ENCODE results near the gene CRKL. TPM values are rescaled to one million over a fixed set of nuclear protein-coding genes. Genes with fewer than 3 reads are reported as not detected.

The CRKL gene
- total RNA-seq, 1 experiment from 2014 or later, result 106 TPM

DNA sequence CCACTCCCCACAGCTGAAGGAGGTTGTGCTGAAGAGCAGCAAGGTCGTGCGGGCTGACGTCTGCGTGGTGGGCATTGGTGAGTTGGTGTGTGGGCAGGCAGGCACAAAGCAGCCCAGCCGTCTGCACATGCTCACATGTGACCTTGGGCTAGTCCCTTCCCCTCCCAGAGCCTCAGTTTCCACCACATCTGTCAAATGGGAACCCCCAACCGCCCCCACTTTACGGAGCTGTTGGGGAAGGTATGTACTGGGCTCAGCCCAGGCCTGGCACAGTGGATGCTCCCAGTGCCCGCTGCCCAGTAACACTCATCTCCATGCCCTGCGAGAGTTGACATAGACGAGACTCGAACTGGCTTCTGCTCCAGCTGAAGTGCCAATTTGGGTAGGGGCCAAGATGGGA is 59.8 kb downstream of the CRKL start:
- peaks cover 0 to 8% (median 4%) of the 10 kb centered on the region in 3 experiments; a peak in 4 of 7 replicates for H3K36me3 Mint-ChIP-seq (ENCODE audit: insufficient read depth in 1 of 3, low read depth in 3 of 3)
- no peak overlapping the region for H2AFZ ChIP-seq (ENCODE audit: low read length)
- H3K27ac ChIP-seq (ENCODE audit: insufficient read length, low read depth, low read length), result no peak overlapping the region
- no peak overlapping the region for H2BK12ac ChIP-seq (ENCODE audit: insufficient read length, low read depth, low read length)
- H2BK20ac ChIP-seq (ENCODE audit: low read depth, low read length, poor library complexity, severe bottlenecking), result no peak overlapping the region
- H3K14ac ChIP-seq (ENCODE audit: insufficient read depth, low read length), result no peak overlapping the region
- no peak overlapping the region for H3K27ac Mint-ChIP-seq
- no peak overlapping the region for H4K5ac ChIP-seq (ENCODE audit: insufficient read length, low read depth, low read length)
- no peak overlapping the region for H3K56ac ChIP-seq (ENCODE audit: insufficient read length, low read depth, low read length)
- H3K4me3 Mint-ChIP-seq, result no peak overlapping the region
- no peak for DNase-seq
- no peaks in the 10 kb centered on the region for H3K79me1 ChIP-seq (ENCODE audit: insufficient read depth, low read depth, low read length, poor library complexity, severe bottlenecking)
- H3K4ac ChIP-seq (ENCODE audit: low read depth, low read length), result no peak overlapping the region
- no peak overlapping the region for H2BK5ac ChIP-seq (ENCODE audit: insufficient read length, low read length)
- H3K23me2 ChIP-seq (ENCODE audit: insufficient read length, low read depth, low read length, poor library complexity, severe bottlenecking), result peaks cover 7% of the 10 kb centered on the region
- H3K4me2 ChIP-seq (ENCODE audit: insufficient read depth, insufficient read length, low read length), result no peak overlapping the region
- no peaks in the 10 kb centered on the region for H3K79me2 ChIP-seq (ENCODE audit: insufficient read depth, low read length)
- no peaks in the 10 kb centered on the region for H4K20me1 ChIP-seq (ENCODE audit: control insufficient read depth, insufficient read depth, insufficient read length)
- no peak overlapping the region for H4K91ac ChIP-seq (ENCODE audit: insufficient read length, low read depth, low read length)
- TF ChIP-seq, protein P1, sequence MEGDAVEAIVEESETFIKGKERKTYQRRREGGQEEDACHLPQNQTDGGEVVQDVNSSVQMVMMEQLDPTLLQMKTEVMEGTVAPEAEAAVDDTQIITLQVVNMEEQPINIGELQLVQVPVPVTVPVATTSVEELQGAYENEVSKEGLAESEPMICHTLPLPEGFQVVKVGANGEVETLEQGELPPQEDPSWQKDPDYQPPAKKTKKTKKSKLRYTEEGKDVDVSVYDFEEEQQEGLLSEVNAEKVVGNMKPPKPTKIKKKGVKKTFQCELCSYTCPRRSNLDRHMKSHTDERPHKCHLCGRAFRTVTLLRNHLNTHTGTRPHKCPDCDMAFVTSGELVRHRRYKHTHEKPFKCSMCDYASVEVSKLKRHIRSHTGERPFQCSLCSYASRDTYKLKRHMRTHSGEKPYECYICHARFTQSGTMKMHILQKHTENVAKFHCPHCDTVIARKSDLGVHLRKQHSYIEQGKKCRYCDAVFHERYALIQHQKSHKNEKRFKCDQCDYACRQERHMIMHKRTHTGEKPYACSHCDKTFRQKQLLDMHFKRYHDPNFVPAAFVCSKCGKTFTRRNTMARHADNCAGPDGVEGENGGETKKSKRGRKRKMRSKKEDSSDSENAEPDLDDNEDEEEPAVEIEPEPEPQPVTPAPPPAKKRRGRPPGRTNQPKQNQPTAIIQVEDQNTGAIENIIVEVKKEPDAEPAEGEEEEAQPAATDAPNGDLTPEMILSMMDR (conservative IDR thresholded peaks at IDR 0.05), result no peak
- no peak overlapping the region for H3T11ph ChIP-seq (ENCODE audit: low read length)
- no CpG with 5 or more reads among the region's 11 CpGs for WGBS (ENCODE audit: extremely low coverage, insufficient read length, low lambda C conversion rate)
- no peak overlapping the region for H2AK5ac ChIP-seq (ENCODE audit: insufficient read length, low read length)
- H3K27me3 Mint-ChIP-seq (ENCODE audit: low read depth), result peaks cover 77% of the 10 kb centered on the region
- peaks cover 13 to 15% of the 10 kb centered on the region in 2 experiments for H3K9me3 Mint-ChIP-seq
- no peaks in the 10 kb centered on the region for H3K9me3 ChIP-seq (ENCODE audit: control insufficient read depth, low read depth, low read length)
- H3K23ac ChIP-seq (ENCODE audit: insufficient read length, low read depth, low read length), result no peak overlapping the region
- no peak overlapping the region for H2BK120ac ChIP-seq (ENCODE audit: low read depth, low read length, poor library complexity, severe bottlenecking)
- no peaks in the 10 kb centered on the region for H3K4me1 ChIP-seq (ENCODE audit: insufficient read depth, low read length)
- peaks cover 24 to 30% of the 10 kb centered on the region in 2 experiments for H3K4me1 Mint-ChIP-seq
- H4K8ac ChIP-seq (replicated peaks; ENCODE audit: insufficient read length, low read depth, low read length), result no peak overlapping the region
- no peak overlapping the region for H3K9ac ChIP-seq (ENCODE audit: extremely low read depth, insufficient read length, low read length)
- H3K18ac ChIP-seq (ENCODE audit: insufficient read length, low read depth, low read length), result no peak overlapping the region
- no peak overlapping the region for H2BK15ac ChIP-seq (ENCODE audit: low read depth, low read length)
- no peaks in the 10 kb centered on the region; the same call in 1 of the 2 replicates for H3K27me3 ChIP-seq (ENCODE audit: insufficient read depth, low read length)
